Renal pelvis (tissue), 12 donors: ENCODE data around the gene CUL5. TPM values are rescaled to one million over a fixed set of nuclear protein-coding genes. Genes with fewer than 3 reads are reported as not detected.

Experiments
- DNase-seq: peaks from one replicate; pipeline ENCODE4 v3.0.0-alpha.2; 2013
- long read RNA-seq, 16 experiments: transcript quantifications; one replicate each; lab custom pipeline, GENCODE V29; 2026
- polyA plus RNA-seq, 3 donors: library from polyadenylated mRNA; unstranded; fragments of 120-200 nt; gene quantifications; one replicate each; pipeline ENCODE4 v1.2.1, GENCODE V29; 2013; ENCODE audit not compliant: insufficient read length in 3 of 3

Gene CUL5
- 10 to 100 TPM; 33.8 to 43.2 (median 41.6) TPM for polyA plus RNA-seq
- long read RNA-seq, donor 1, full-length matches to known transcripts = 3 of 3 reads
- long read RNA-seq, donor 1, partial matches to known transcripts = 0 of 3 reads
- long read RNA-seq, donor 1, other reads (novel, unspliced or antisense) = 0 of 3 reads
- long read RNA-seq, donor 2, full-length matches to known transcripts = 2 of 23 reads
- long read RNA-seq, donor 2, partial matches to known transcripts = 21 of 23 reads
- long read RNA-seq, donor 2, other reads (novel, unspliced or antisense) = 0 of 23 reads
- long read RNA-seq, donor 3, transcript CUL5-202 (3 exons, 751 nt) = major isoform, 7 of 7 reads
- long read RNA-seq, donor 3, partial matches to known transcripts = 0 of 7 reads
- long read RNA-seq, donor 3, other reads (novel, unspliced or antisense) = 0 of 7 reads
- long read RNA-seq, donor 4, full-length matches to known transcripts = 2 of 2 reads
- long read RNA-seq, donor 4, partial matches to known transcripts = 0 of 2 reads
- long read RNA-seq, donor 4, other reads (novel, unspliced or antisense) = 0 of 2 reads
- long read RNA-seq, donor 5, transcript CUL5-202 (3 exons, 751 nt) = major isoform, 6 of 6 reads
- long read RNA-seq, donor 5, partial matches to known transcripts = 0 of 6 reads
- long read RNA-seq, donor 5, other reads (novel, unspliced or antisense) = 0 of 6 reads
- long read RNA-seq, donor 6, full-length matches to known transcripts = 8 of 15 reads
- long read RNA-seq, donor 6, partial matches to known transcripts = 7 of 15 reads
- long read RNA-seq, donor 6, other reads (novel, unspliced or antisense) = 0 of 15 reads
- long read RNA-seq, donor 7, full-length matches to known transcripts = 9 of 16 reads
- long read RNA-seq, donor 7, partial matches to known transcripts = 7 of 16 reads
- long read RNA-seq, donor 7, other reads (novel, unspliced or antisense) = 0 of 16 reads
- long read RNA-seq, donor 8, full-length matches to known transcripts = 5 of 5 reads
- long read RNA-seq, donor 8, partial matches to known transcripts = 0 of 5 reads
- long read RNA-seq, donor 8, other reads (novel, unspliced or antisense) = 0 of 5 reads
- long read RNA-seq, donor 9, partial matches to known transcripts = 8 of 10 reads
- long read RNA-seq, donor 9, other reads (novel, unspliced or antisense) = 0 of 10 reads
- long read RNA-seq, donor 10, full-length matches to known transcripts = 5 of 40 reads
- long read RNA-seq, donor 10, partial matches to known transcripts = 35 of 40 reads
- long read RNA-seq, donor 10, other reads (novel, unspliced or antisense) = 0 of 40 reads
- long read RNA-seq, donor 11, full-length matches to known transcripts = 5 of 11 reads
- long read RNA-seq, donor 11, partial matches to known transcripts = 6 of 11 reads
- long read RNA-seq, donor 11, other reads (novel, unspliced or antisense) = 0 of 11 reads
- long read RNA-seq, donor 12, full-length matches to known transcripts = 10 of 31 reads
- long read RNA-seq, donor 12, partial matches to known transcripts = 21 of 31 reads
- long read RNA-seq, donor 12, other reads (novel, unspliced or antisense) = 0 of 31 reads
- long read RNA-seq, donor 13, full-length matches to known transcripts = 4 of 9 reads
- long read RNA-seq, donor 13, partial matches to known transcripts = 5 of 9 reads
- long read RNA-seq, donor 13, other reads (novel, unspliced or antisense) = 0 of 9 reads
- long read RNA-seq, donor 14 = 0 reads
- long read RNA-seq, donor 15, full-length matches to known transcripts = 2 of 2 reads
- long read RNA-seq, donor 15, partial matches to known transcripts = 0 of 2 reads
- long read RNA-seq, donor 15, other reads (novel, unspliced or antisense) = 0 of 2 reads
- long read RNA-seq, donor 16, full-length matches to known transcripts = 4 of 20 reads
- long read RNA-seq, donor 16, partial matches to known transcripts = 16 of 20 reads
- long read RNA-seq, donor 16, other reads (novel, unspliced or antisense) = 0 of 20 reads

GRCh38 chr11:108008656-108009496, at the start of gene CUL5:
Gene CUL5 (plus strand): TSS chr11:108008898. CDS start chr11:108009349, 451 bp downstream.
- peak; percentile 94 for DNase-seq

GRCh38 chr11:107961480-107961879, 47.2 kb upstream of the CUL5 start:
- DNase-seq = no peak

- no peak for DNase-seq
Measured at GRCh38 chr11:107962181-107962580, 46.5 kb upstream of the CUL5 start.

GRCh38 chr11:107963091-107963490, 45.6 kb upstream of the CUL5 start:
- DNase-seq = no peak

- no peak for DNase-seq
Measured at GRCh38 chr11:107969219-107969618, 39.5 kb upstream of the CUL5 start.

- DNase-seq = no peak
Measured at GRCh38 chr11:107970049-107970448, 38.6 kb upstream of the CUL5 start.

- DNase-seq = no peak
Measured at GRCh38 chr11:107973641-107974040, 35.1 kb upstream of the CUL5 start.

- no peak for DNase-seq
Measured at GRCh38 chr11:107988397-107989158, 20.1 kb upstream of the CUL5 start.

GRCh38 chr11:107991868-107992414, 16.8 kb upstream of the CUL5 start:
- DNase-seq = no peak

- DNase-seq = no peak
Measured at GRCh38 chr11:107996006-107996776, 12.5 kb upstream of the CUL5 start.

GRCh38 chr11:107998761-107999160, 9.9 kb upstream of the CUL5 start:
- no peak for DNase-seq

GRCh38 chr11:107999759-108000455, 8.8 kb upstream of the CUL5 start:
- peak; percentile 46 for DNase-seq

- no peak for DNase-seq
Measured at GRCh38 chr11:108002476-108002875, 6.2 kb upstream of the CUL5 start.

- DNase-seq = no peak
Measured at GRCh38 chr11:108003623-108004022, 5.1 kb upstream of the CUL5 start.

- no peak for DNase-seq
Measured at GRCh38 chr11:108007819-108008218, 879 bp upstream of the CUL5 start.

GRCh38 chr11:108009497-108010370, 1.0 kb downstream of the CUL5 start:
- no peak for DNase-seq
